ENCODE data around the gene ATP2A3. TPM values are rescaled to one million over a fixed set of nuclear protein-coding genes. Genes with fewer than 3 reads are reported as not detected.

The ATP2A3 gene
- total and polyA plus RNA-seq, 2 donors (not counting 3 experiments of a cell fraction or from before 2014, with no cell fraction given): 0.37 to 0.55 TPM

GRCh38 chr17:3952186-3952585 is 12.1 kb downstream of the ATP2A3 start:
- POLR2A ChIA-PET: no interaction called here

More at GRCh38 chr17:3952186-3952585, 12.1 kb downstream of the ATP2A3 start:
- Histone ChIP-seq H2AFZ (ENCODE audit: low read depth, low read length) (no peak overlapping the region), H3K27ac (ENCODE audit: insufficient read depth, low read depth, low read length) (no peak overlapping the region), H3K4me3 (replicated peaks in 1 of 3; ENCODE audit: insufficient read depth in 1 of 3, low read depth in 1 of 3, low read length in 3 of 3) (no peak overlapping the region), H3K27me3 (ENCODE audit: control insufficient read depth in 2 of 2, insufficient read depth in 2 of 2, low read length in 2 of 2) (no peaks in the 10 kb centered on the region), H3K9ac (replicated peaks; ENCODE audit: extremely low read depth, insufficient read depth, low read length) (no peak overlapping the region), H3K9me1 (replicated peaks; ENCODE audit: control insufficient read depth, extremely low read depth, insufficient read depth, low read length) (no peaks in the 10 kb centered on the region), H4K20me1 (replicated peaks; ENCODE audit: control insufficient read depth, extremely low read depth, insufficient read depth, low read length) (no peaks in the 10 kb centered on the region), H3K4me1 (ENCODE audit: control insufficient read depth, extremely low read depth, insufficient read depth, low read length) (no peaks in the 10 kb centered on the region), H3K79me2 (ENCODE audit: control insufficient read depth, insufficient read depth, low read length) (no peaks in the 10 kb centered on the region), H3K36me3 (ENCODE audit: control insufficient read depth in 2 of 2, extremely low read depth in 1 of 2, insufficient read depth in 2 of 2, low read length in 2 of 2) (no peaks in the 10 kb centered on the region), H3K4me2 (ENCODE audit: insufficient read depth, low read length) (no peak overlapping the region), H3K9me3 (replicated peaks; ENCODE audit: control insufficient read depth, insufficient read depth, low read length) (no peaks in the 10 kb centered on the region)
- TF ChIP-seq CTCF (IDR thresholded peaks at IDR 0.05; ENCODE audit: extremely low read depth in 1 of 2, insufficient read depth in 1 of 2, low read depth in 1 of 2, low read length in 2 of 2) (no peak), EZH2 (IDR thresholded peaks at IDR 0.05; ENCODE audit: borderline replicate concordance, low read depth, low read length, severe bottlenecking) (no peak), POLR2AphosphoS5 (IDR thresholded peaks at IDR 0.05; ENCODE audit: insufficient read depth, low read depth, low read length) (no peak), GATA2 (IDR thresholded peaks at IDR 0.05; ENCODE audit: insufficient read depth, insufficient read length, low read depth, low read length) (no peak), MYC (IDR thresholded peaks at IDR 0.05; ENCODE audit: low read depth, low read length) (no peak), JUN (IDR thresholded peaks at IDR 0.05; ENCODE audit: borderline replicate concordance, insufficient read depth, insufficient read length, low read depth) (no peak), FOS (IDR thresholded peaks at IDR 0.05; ENCODE audit: borderline replicate concordance, insufficient read depth, low read length) (no peak), POLR2A (IDR thresholded peaks at IDR 0.05; ENCODE audit: low read depth, low read length) (no peak)
- TF ChIP-seq, protein P1, sequence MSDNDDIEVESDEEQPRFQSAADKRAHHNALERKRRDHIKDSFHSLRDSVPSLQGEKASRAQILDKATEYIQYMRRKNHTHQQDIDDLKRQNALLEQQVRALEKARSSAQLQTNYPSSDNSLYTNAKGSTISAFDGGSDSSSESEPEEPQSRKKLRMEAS (IDR thresholded peaks at IDR 0.05; ENCODE audit: insufficient read depth, insufficient read length): no peak
- CTCF ChIA-PET: interaction anchor here (1.0 to 1.1 kb wide), 2 partner anchors 13 kb away, joined by 3 to 4 read pairs; no protein-coding TSS in a partner anchor
- dilution Hi-C loops (cut with MboI; ENCODE audit: extremely low pct_ligation_motif_present, low sequenced_read_pairs): no loop called here
- FAIRE-seq (no peak), DNase-seq (ENCODE audit: low read depth, low spot score) (no peak)
- BruUV-seq (replicated peaks): no TSS peak
- intact Hi-C loops (cut with micrococcal nuclease): no loop called here
